Measurements from ENCODE around the gene SUGP2. TPM values are rescaled to one million over a fixed set of nuclear protein-coding genes. Genes with fewer than 3 reads are reported as not detected.

SUGP2 gene
- total RNA-seq = 10 to 100 TPM; 50.4 to 51.1 TPM
- long read RNA-seq, donor 1, full-length matches to known transcripts = 3 of 17 reads
- long read RNA-seq, donor 1, partial matches to known transcripts = 3 of 17 reads
- long read RNA-seq, donor 1, other reads (novel, unspliced or antisense) = 11 of 17 reads
- long read RNA-seq, donor 2, partial matches to known transcripts = 12 of 27 reads
- long read RNA-seq, donor 2, other reads (novel, unspliced or antisense) = 15 of 27 reads

DNA sequence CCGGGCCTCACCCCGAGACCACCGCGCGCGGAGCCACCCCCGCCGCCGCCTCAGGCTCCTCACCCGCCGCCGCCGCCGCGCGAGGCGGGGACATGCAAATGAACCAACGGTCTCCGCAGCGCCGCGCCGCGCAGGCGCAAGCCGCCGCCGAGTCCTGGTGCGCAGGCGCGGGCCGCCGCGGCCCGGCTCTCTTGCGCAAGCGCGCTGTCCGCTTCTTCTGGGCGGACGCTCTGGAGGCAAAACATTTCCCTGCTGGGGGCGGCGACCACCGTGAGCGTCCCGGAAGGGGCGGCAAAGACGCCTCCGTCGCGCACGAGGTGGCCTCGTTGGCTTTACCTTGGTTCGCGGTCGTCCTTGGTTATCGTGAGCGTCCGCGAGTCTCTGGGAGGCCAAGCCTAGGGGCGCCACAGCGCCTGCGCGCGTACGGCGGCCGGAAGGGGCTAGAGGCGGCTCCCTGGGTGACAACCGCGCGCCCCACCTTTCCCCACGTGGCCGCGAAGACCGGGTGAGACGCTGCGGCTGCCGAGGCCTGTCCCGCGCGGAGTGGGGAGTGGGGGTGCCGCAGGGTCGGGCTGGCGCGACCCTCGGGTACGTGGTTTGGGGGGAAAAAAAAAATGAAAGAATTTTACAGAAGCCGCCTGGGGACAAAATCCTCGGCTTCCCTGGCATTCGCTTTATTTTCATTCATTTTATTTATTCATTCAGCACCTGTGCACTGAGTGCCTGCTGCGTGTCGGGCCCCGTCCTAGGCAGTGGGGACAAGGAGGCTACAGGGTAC is at the start of gene SUGP2, which contains the start of gene ARMC6:
TSS of gene SUGP2 (minus strand) at position 92 of the 778 bp plus-strand sequence. CDS start 2,446 bp downstream, outside the sequence.
TSS of gene ARMC6 (plus strand) at position 178 of the 778 bp plus-strand sequence. CDS start 607 bp downstream, outside the sequence.
- peak; percentile 96 for DNase-seq (ENCODE audit: low spot score)
- intact Hi-C loops (cut with DNase I) = no loop called here

DNA sequence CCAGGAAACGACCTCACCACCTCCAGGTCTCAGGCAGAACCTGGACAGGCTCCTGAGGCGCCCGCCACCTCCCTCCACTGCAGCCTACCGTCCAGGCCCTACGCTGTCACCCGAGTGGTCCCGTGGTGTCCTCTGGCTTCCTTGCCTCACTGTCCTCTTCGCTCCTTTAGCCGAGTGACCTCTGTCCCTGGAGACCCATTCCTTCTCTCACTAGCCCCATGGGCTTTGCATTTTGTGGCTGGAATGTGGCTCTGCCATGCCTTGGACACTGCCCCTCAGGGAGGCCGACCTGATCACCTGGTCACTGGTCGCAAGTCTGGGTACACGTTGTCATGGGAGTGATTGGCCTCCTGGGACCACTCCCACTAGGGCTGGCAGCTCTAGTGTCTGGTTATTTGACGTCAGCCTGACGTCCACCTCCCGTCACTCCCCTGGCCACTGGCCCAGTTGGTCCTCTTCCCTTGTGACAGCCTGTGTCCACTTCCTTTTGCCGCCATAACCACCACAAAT is 48.4 kb upstream of the SUGP2 start:
- DNase-seq (ENCODE audit: low spot score) = no peak
- intact Hi-C loops (cut with DNase I) = no loop called here

DNA sequence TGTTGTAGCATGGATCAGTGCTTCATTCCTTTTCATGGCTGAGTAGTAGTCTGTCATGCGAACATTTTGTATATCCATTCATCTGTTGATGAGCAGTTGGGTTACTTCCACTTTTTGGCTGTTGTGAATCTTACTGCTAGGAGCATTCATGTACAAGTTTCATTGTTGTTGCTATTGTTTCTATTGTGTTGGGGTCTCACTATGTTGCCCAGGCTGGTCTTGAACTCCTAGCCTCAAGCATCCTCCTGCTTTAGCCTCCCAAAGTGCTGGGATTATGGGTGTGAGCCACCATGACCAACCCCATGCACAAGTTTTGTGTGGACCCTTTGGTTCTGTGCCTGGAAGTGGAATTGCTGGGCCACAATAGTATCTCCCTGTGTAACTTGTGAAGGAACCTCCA is 46.3 kb upstream of the SUGP2 start:
- DNase-seq (ENCODE audit: low spot score) = no peak
- intact Hi-C loops (cut with DNase I) = no loop called here

DNA sequence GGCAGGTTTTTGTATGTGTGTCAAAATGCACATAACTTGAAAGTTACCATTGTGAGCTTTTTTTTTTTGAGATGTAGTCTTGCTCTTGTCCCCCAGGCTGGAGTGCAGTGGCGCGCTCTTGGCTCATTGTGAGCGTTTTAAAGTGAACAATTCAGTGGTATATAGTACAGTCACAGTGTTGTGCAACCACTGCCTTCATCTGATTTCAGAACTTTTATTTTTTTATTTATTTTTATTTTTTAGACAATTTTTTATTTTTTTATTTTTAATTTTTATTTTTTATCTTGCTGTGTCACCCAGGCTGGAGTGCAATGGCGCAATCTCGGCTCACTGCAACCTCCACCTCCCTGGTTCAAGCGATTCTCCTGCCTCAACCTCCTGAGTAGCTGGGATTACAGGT is 45.5 kb upstream of the SUGP2 start:
- intact Hi-C loops (cut with DNase I) = no loop called here

DNA sequence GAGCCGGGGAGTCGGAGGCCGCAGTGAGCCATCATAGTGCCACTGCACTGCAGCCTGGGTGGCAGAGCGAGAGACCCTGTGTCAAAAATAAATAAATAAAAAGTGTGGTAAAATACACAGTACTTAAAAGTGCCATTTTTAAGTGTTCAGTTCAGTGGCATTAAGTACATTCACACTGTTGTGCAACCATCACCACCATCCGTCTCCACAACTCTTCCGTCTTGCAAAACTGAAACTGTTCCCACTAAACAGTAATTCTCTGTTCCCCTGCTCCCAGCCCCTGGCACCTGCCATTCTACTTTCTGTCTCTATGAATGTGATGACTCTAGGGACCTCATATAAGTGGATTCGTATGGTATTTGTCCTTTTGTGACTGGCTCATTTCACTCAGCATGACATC is 43.8 kb upstream of the SUGP2 start:
- intact Hi-C loops (cut with DNase I) = no loop called here
- no peak for DNase-seq (ENCODE audit: low spot score)

More for the DNA sequence above, 45.5 kb upstream of the SUGP2 start:
- no peak for DNase-seq (ENCODE audit: low spot score)

DNA sequence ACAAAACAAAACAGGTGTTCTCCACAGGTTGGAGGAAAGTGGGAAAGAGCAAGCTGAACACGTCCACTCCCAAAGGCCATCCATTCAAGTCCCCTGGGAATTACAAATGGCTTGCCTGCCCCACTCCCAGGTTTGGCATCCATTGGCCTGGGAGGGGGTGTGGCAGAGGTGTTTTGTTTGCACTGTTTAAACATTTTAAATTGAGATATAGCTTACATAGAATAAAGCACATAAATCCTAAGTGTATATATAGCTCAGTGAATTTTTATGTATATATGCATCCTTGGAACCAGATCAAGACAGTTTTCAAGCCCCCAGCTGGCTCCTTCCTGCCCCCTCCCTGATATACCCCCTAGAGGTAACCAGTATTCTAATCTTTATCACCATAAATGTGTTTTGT is 43.2 kb upstream of the SUGP2 start:
- intact Hi-C loops (cut with DNase I) = no loop called here
- no peak for DNase-seq (ENCODE audit: low spot score)

DNA sequence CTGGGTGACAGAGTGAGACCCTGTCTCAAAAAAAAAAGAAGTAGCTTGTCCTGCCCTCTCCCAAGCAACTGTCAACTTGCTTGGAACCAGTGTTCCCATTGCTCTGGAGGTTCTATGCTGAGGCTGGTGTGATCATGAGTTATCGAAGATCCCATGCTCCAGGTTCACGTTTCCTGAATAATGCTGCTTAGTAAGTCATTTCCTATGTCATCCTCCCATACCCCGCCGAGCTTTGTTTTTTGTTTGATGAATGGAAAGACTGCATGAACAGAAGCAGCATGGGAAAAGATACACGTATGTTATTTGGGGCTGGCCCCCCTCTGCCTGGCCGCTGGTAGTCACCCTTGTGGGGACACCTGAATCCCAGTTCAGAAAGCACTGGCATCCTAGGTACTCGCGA is 41.8 kb upstream of the SUGP2 start:
- DNase-seq (ENCODE audit: low spot score) = no peak
- intact Hi-C loops (cut with DNase I) = no loop called here

DNA sequence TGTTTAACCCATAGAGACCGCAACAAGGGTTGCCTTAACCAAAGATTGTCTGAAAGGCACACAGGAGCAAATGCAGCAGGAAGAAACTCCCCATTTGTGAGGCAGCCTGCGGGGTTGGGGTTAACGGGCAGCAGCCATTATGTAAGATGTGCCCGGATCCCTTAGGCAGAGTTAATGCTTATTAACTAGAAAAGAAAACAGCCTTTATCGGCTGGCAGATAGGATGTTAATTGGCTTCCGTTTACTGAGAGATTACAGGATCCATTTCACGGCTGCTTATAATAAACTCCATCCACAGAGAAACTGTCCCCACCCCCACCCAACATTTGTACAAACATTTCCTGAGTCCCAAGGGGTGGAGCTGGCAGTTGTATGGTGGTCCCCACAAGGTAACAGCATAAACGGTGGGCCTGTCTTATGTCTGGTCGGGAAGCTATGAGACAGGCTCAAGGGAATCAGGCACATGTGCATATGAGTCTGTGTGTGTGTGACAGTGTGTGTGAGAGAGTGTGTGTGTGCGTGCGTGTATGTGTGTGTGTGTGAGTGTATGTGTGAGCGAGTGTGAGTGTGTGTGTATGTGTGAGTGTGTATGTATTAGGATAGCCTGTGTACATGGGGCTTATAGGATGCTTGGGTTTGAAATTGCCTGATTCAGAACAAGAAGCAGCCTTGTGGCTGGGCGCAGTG is 41.0 kb upstream of the SUGP2 start:
- intact Hi-C loops (cut with DNase I) = no loop called here
- DNase-seq (ENCODE audit: low spot score) = no peak

DNA sequence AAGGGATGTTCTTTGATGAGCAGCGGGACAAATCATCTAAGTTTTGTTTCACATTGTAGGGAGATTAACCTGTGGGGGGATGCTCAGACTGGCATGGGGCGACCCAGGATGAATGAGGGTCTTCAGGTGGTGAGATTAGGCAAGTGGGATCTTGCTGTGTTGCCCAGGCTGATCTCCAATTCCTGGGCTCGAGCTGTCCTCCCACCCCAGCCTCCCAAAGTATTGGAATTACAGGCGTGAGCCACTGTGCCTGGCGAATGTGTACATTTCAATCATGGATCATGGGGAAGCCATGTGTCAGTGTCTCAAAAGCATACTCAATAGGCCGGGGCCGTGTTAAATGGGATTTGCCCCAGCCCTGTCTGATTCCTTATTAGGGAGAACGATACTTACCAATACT is 38.6 kb upstream of the SUGP2 start:
- intact Hi-C loops (cut with DNase I) = no loop called here

DNA sequence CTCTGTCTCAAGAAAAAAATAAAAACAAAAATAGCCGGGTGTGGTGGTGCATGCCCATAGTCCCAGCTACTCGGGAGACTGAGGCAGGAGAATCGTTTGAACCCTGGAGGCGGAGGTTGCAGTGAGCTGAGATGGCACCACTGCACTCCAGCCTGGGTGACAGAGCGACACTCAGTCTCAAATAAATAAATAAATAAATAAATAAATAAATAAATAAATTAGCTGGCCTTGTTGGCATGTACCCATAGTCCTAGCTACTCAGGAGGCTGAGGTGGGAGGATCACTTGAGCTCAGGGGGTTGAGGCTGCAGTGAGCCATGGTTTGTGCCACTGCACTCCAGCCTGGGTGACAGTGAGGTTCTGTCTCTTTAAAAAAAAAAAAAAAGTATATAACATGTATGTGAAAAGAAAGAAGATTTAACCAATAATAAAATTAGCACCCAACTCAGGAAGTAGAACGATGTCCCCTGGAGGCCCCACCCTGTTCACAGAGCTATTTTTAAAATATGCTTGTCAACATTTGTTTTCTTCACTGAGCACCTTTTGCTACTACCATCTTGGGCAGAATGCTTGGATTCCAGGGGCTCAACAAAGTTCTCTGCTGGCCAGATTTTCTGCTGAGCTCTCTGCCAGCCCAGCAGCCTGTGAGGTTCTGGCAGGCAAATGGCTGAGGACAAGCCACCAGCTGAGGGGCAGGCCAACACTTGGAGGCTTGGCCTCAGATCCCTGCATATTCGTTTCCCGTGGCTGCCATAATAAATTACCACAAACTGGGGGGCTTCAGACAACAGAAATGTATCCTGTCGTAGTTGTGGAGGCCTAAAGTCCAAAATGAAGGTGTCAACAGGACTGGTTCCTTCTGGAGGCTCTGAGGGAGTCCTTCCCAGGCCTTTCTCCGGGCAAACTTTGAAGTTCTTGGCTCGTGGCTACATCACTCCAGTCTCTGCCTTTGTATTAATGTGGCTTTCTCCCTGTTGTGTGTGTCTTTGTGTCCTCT is 35.6 kb upstream of the SUGP2 start:
- intact Hi-C loops (cut with DNase I) = no loop called here
- DNase-seq (ENCODE audit: low spot score) = no peak

More for the DNA sequence above, 38.6 kb upstream of the SUGP2 start:
- DNase-seq (ENCODE audit: low spot score) = no peak

DNA sequence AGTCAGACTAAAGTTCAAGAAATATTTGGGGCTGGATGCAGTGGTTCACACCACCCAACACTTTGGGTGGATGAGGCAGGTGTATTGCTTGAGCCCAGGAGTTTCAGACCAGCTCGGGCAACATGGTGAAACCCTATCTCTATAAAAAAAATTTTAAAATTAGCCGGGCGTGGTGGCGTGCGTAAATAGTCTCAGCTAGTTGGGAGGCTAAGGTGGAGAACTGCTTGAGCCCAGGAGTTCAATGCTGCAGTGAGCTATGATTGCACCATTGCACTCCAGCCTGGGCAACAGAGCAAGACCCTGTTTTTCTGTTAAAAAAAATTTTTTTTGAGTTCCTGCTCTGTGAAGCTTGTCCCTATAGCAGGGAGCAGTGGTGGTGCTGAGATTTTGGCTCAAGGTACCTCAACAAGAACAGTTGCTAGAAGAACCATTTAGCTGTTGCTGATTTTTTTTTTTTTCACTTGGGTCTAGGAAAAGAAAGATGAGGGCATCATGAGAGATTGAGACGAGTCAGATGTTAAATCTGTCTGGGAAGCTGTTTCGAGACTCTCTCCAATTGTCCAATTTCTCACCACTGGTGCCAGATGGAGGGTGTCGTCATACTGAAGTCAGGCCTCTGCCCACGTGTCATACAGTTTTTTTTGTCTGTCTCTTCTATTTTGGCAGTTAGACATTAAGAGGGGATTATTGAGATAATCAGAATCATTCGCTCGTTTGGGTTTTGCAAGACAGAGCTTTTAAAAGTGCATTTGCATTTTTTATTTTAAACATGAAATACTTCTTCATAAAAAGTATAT is 34.2 kb upstream of the SUGP2 start:
- DNase-seq (ENCODE audit: low spot score) = no peak
- intact Hi-C loops (cut with DNase I) = no loop called here

DNA sequence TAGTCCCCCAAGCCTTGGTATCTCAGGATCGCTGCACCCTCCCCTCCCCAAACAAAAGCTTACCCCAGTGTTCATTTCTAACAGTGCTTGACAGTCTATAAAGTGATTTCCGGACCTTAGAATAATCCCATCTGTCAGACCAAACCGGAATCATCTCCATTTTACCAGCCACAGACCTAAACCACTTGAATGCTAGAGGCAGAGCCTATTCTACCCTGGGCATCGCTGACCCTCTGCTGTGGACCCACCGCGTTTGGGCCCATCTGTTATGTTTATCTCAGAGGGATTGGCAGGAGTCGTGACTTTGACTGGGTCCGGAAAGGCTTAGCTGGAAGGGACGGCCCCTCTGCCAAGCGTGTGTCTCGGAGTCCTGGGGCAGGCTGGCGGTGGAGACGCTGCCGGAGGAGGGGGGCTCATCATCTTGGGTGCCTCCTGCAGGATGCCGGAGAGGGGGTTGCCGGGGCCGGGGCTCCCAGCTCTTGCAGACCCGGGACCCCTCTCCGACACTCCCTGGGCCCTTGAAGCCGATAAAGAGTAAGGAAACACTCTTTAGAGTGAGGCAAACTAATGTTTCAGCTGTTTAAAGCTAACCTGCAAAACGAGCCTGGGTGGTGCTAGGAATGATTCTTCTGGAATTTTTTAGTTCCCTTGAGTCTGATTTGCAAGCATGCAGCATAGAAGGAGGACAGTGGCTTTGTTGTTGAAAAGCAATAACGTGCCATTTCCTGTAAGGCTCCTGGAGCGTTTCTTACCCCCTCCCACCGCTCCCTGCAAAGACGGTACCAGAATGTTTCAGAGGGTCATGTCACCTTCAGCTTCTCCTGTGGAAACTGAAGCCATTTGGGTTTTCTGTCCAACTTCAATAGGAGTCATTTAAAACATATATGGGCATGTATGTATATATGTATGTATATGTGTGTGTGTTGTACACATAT is 31.8 kb upstream of the SUGP2 start:
- no peak for DNase-seq (ENCODE audit: low spot score)
- intact Hi-C loops (cut with DNase I) = no loop called here

DNA sequence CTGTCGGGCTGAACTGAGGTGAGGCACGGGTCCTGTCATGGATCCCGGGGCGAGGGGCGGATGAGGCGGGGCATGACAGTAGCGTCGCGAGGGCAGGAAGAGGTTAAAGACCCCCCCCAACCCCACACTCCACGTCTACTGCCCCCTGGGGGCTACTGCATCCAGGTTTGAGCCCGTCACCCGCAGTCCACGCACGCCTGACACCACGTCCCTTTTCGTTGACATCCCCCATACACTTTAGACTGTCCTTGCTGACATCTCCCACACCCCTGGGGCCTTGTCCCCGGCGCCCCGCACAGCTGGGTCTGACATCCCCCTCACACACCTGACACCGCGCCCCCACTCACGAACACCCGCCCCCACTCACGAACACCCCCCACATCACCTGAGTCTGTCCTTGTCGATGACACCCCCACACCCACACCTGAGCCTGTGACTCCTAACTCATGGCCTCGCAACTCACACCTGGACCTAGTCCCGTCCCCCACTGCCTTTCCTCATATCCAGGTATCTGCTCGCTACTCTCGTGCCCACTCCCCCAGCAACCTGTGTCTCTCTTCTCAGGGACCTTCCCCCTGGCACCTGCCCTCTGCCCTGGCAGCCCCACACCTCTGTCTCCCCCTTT is 30.9 kb upstream of the SUGP2 start:
- DNase-seq (ENCODE audit: low spot score) = no peak
- intact Hi-C loops (cut with DNase I) = no loop called here

DNA sequence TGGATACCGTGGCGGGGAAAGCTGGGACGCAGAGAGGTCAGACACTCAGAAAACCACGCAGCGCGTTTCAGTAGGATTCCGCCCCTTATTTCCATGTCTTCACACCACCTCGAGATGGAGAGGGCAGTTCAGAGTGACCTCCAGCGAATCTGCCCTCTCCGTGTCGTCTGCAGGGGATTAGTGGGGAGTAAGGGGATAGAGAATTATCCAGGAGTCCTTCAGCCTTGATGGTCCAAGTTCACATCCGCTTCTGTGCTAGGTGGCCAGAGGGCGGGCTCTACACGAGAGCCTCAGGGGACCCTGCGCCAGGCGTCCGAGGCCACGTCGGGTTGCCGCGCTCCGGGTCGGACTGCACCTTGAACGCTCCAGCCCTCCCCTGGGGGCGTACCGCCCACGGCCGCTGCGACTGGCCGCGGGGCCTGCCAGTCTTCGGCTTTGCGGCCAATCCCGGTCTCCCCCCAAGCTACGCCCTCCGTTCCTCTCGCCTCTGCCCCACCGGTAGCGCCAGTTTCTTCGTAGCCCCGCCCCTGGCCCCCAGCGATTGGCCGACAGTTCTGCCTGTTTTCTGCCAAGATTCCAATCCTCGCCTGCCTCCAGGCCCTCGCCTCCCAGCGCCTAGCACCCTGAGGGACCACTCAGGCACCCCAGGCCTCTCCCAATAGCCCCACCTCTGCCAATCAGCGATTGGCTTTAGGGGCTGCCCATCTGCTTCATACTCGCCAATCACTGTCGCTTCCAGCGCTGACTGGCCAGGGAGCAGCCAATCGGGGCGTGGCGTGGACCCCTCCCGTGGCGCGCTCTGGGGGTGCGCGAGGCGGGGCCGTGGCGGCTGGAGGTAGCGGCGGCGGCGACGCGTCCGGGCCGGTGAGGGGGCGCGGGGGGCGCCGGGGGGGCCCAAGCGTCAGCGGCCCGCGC is 30.1 kb upstream of the SUGP2 start, which contains the start of gene SLC25A42:
TSS of gene SLC25A42 (plus strand) at position 812 of the 915 bp plus-strand sequence. CDS start 32,131 bp downstream, outside the sequence.
- intact Hi-C loops (cut with DNase I) = no loop called here
- peak; percentile 100 for DNase-seq (ENCODE audit: low spot score)

DNA sequence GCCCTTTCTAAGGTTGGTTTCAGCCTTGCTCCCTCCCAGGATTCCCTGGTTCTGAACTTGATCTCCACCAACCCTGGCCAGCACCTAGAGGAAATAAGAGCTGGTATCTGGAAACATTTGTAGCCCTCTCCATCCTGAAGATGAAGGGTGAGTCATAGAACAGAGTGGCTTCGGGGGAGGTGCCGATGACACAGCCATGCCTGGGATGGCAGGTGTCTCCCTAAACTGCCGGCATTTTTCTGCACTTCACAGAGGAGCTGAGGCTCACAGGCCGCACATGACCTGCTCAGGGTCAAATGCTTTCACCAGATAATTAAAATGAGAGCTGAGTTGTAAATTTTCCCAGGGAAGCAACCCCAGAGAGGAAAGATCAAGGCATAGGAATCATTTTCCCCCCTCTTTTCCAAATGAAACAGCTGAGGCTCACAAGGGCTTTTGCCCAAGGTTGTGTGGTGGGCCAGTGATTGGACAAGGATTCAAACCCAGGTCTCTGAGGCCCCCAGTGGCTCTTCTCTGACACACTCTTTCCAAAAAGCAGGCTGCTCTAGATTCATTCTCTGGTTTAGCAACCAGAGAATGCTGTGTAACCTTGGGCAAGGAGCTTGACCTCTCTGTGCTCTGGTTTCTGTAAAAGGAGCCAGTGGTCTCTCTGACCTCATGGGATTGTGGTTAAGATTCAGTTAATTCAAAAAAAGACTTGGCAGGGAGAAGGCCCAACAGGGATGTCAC is 29.3 kb upstream of the SUGP2 start:
- intact Hi-C loops (cut with DNase I) = no loop called here

More for the DNA sequence above, 29.3 kb upstream of the SUGP2 start:
- DNase-seq (ENCODE audit: low spot score) = no peak
